Measurements from ENCODE around the gene PAPOLA.
"Not testable (repeated sequence)": the region's sequence is repeated elsewhere in the genome, so short reads cannot be mapped to it uniquely, and the experiment has no call there.

Gene PAPOLA

DNA sequence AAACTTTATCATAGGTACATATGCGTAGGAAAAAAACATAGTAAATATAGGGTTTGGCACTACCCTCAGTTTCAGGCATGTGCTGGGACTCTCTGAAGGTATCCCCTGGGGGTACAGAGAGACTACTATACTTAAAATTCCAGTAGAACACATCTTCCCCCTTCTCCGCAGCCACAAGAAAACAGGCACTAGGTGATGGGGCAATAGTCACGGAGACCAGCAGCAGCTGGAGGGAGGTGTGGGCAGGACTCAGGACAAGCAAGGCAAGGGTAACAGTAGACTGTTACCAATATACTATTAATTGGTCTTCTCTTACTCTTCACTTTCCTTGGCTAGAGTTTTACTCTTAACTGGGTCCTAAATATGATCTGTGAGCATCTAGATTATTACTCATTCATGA is 4.6 kb upstream of the PAPOLA start:
- H3K9me3 ChIP-seq (ENCODE audit: severe bottlenecking), result no peaks in the 10 kb centered on the region
- H3K4me1 ChIP-seq (ENCODE audit: insufficient read depth, poor library complexity, severe bottlenecking), result peaks cover 4% of the 10 kb centered on the region
- no peak overlapping the region for H3K27ac ChIP-seq (ENCODE audit: poor library complexity, severe bottlenecking)
- TF ChIP-seq, protein P1, sequence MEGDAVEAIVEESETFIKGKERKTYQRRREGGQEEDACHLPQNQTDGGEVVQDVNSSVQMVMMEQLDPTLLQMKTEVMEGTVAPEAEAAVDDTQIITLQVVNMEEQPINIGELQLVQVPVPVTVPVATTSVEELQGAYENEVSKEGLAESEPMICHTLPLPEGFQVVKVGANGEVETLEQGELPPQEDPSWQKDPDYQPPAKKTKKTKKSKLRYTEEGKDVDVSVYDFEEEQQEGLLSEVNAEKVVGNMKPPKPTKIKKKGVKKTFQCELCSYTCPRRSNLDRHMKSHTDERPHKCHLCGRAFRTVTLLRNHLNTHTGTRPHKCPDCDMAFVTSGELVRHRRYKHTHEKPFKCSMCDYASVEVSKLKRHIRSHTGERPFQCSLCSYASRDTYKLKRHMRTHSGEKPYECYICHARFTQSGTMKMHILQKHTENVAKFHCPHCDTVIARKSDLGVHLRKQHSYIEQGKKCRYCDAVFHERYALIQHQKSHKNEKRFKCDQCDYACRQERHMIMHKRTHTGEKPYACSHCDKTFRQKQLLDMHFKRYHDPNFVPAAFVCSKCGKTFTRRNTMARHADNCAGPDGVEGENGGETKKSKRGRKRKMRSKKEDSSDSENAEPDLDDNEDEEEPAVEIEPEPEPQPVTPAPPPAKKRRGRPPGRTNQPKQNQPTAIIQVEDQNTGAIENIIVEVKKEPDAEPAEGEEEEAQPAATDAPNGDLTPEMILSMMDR (IDR thresholded peaks at IDR 0.05; ENCODE audit: poor library complexity, severe bottlenecking), result no peak
- H3K36me3 ChIP-seq (ENCODE audit: low read depth), result no peaks in the 10 kb centered on the region
- H3K4me3 ChIP-seq (ENCODE audit: severe bottlenecking), result no peak overlapping the region
- ATAC-seq (ENCODE audit: low read depth) (no peak), DNase-seq (ENCODE audit: low spot score) (no peak)
- H3K27me3 ChIP-seq (ENCODE audit: insufficient read depth, poor library complexity, severe bottlenecking), result no peaks in the 10 kb centered on the region

DNA sequence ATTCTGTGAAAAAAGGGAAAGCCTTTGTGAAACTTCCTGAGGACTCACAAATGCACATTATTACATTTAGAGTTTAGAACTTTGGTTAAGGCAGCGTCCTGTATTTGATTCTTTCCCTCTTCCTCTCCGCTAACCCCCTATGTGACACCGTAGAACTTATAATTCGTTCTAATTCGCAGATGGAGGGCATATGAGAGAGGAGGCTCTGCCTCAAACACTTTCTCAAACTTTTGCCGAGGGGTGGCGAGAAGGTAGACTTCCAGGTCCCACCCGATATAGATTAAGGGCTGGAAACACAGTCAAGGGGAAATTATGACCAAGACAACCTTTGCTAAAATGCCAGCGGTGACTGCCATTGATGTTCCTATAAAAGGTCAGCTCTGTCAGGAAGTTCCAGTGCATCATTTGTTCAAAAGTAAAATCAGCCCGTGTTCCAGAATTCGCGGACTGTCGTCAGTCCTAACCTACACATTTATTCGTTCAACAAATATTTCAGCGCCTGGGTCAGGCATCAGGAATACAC is 904 bp upstream of the PAPOLA start:
- TF ChIP-seq, protein P1 (IDR thresholded peaks at IDR 0.05; ENCODE audit: poor library complexity, severe bottlenecking), result no peak
- Histone ChIP-seq H3K4me1 (ENCODE audit: insufficient read depth, poor library complexity, severe bottlenecking) (peaks cover 26% of the 10 kb centered on the region), H3K4me3 (ENCODE audit: severe bottlenecking) (peak overlapping the region; percentile 59), H3K36me3 (ENCODE audit: low read depth) (peaks cover 32% of the 10 kb centered on the region), H3K9me3 (ENCODE audit: severe bottlenecking) (no peaks in the 10 kb centered on the region), H3K27ac (ENCODE audit: poor library complexity, severe bottlenecking) (peak overlapping the region; percentile 53), H3K27me3 (ENCODE audit: insufficient read depth, poor library complexity, severe bottlenecking) (no peaks in the 10 kb centered on the region)
- ATAC-seq (ENCODE audit: low read depth) (no peak), DNase-seq (ENCODE audit: low spot score) (no peak)

DNA sequence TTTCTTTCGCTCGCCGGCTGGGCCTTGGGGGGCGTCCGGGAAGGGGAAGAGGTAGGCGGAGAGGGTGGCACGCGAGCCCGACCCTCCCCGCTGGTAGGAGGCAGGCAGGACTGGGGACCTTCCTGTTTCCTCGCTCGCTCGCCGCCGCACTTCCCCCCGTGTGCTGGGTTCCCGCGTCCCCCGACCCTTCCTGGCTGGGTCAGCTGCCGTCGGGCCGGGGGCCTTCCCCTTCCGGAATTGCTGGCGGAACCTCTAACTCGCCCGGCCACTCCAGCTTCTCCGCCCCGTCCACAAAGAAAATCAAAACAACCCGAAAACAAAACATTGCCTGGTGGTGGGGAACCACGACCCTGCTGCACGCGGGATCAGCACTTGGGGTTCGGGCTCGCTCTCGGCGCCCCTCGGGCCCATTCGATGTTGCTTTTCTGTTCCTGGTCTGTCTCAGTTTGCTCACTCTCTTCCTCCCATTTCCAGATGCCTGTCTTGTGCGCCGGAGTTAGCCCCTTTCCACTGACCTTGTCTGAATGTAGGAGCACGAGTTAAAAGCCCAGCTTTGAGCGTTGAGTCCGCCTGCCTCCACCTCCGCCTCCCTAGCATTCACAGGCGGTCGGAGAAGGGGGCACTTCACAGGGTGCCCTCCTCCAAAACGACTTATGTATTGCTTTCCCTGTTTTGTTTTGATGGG is 581 bp downstream of the PAPOLA start:
- no peaks in the 10 kb centered on the region for H3K9me3 ChIP-seq (ENCODE audit: severe bottlenecking)
- TF ChIP-seq, protein P1 (IDR thresholded peaks at IDR 0.05; ENCODE audit: poor library complexity, severe bottlenecking), result no peak
- H3K27me3 ChIP-seq (ENCODE audit: insufficient read depth, poor library complexity, severe bottlenecking), result no peaks in the 10 kb centered on the region
- peak; percentile 41 for ATAC-seq (ENCODE audit: low read depth)
- peak overlapping the region; percentile 59 for H3K4me3 ChIP-seq (ENCODE audit: severe bottlenecking)
- peaks cover 32% of the 10 kb centered on the region for H3K36me3 ChIP-seq (ENCODE audit: low read depth)
- H3K27ac ChIP-seq (ENCODE audit: poor library complexity, severe bottlenecking), result peak overlapping the region; percentile 53
- no peak for DNase-seq (ENCODE audit: low spot score)
- H3K4me1 ChIP-seq (ENCODE audit: insufficient read depth, poor library complexity, severe bottlenecking), result peaks cover 26% of the 10 kb centered on the region

DNA sequence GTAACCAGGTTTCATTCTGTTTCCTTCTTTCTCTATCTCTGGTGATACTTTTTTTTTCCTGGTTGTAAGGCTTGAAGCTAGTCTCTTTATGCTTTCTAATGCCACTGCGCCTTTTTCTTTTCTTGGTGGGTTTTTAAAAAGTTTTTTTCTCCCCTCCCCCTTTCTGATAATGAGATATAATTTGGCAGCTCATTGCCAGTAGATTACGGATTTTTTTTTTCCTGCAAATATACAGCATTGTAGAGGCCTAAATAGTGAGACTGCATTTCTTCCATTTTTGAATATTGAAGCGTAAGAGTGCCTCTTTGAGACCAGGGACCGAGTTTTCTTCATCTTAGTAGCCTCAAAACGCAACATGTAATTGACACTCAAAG is 1.1 kb downstream of the PAPOLA start:
- DNase-seq (ENCODE audit: low spot score) (no peak), ATAC-seq (ENCODE audit: low read depth) (no peak)
- H3K27ac ChIP-seq (ENCODE audit: poor library complexity, severe bottlenecking), result peak overlapping the region; percentile 53
- no peaks in the 10 kb centered on the region for H3K9me3 ChIP-seq (ENCODE audit: severe bottlenecking)
- TF ChIP-seq, protein P1 (IDR thresholded peaks at IDR 0.05; ENCODE audit: poor library complexity, severe bottlenecking), result no peak
- peaks cover 32% of the 10 kb centered on the region for H3K36me3 ChIP-seq (ENCODE audit: low read depth)
- peaks cover 30% of the 10 kb centered on the region for H3K4me1 ChIP-seq (ENCODE audit: insufficient read depth, poor library complexity, severe bottlenecking)
- H3K4me3 ChIP-seq (ENCODE audit: severe bottlenecking), result peak overlapping the region; percentile 59
- no peaks in the 10 kb centered on the region for H3K27me3 ChIP-seq (ENCODE audit: insufficient read depth, poor library complexity, severe bottlenecking)

DNA sequence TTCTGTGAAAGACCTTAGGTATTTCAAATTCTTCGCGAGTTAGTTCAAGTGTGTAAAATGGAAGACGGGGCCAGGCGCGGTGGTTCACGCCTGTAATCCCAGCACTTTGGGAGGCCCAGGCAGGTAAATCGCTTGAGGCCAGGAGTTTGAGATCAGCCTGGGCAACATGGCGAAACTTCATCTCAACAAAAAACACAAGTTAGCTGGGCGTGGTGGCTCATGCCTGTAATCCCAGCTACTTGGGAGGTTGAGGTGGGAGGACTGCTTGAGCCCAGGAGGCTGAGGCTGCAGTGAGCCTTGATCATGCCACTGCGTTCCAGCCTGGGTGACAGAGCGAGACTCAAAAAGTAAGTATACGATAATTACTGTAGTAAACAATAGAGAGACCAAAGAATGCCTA is 2.2 kb downstream of the PAPOLA start:
- not testable (repeated sequence) for H3K27ac ChIP-seq (ENCODE audit: poor library complexity, severe bottlenecking); H3K27me3 ChIP-seq (ENCODE audit: insufficient read depth, poor library complexity, severe bottlenecking); ATAC-seq (ENCODE audit: low read depth); H3K4me3 ChIP-seq (ENCODE audit: severe bottlenecking); H3K9me3 ChIP-seq (ENCODE audit: severe bottlenecking); DNase-seq (ENCODE audit: low spot score)
- Histone ChIP-seq H3K4me1 (ENCODE audit: insufficient read depth, poor library complexity, severe bottlenecking) (peaks cover 38% of the 10 kb centered on the region), H3K36me3 (ENCODE audit: low read depth) (peaks cover 32% of the 10 kb centered on the region)

All from RWPE2 (cell line).